GM21423 (cell line): Measurements from ENCODE around the gene PAGE5.

Source experiments
- ATAC-seq: cut with Tn5 transposase; IDR thresholded peaks from one replicate; pipeline ENCODE4 v1.9.1; 2021; ENCODE audit warnings: mild to moderate bottlenecking, moderate library complexity; ENCODE audit not compliant: unreplicated experiment

Gene PAGE5

GRCh38 chrX:55220119-55220794 lies at the start of gene PAGE5:
Gene PAGE5, plus strand, starts transcription at chrX:55220346. Its CDS starts 1,037 bp downstream, at chrX:55221383.
- no peak for ATAC-seq

- no peak for ATAC-seq
Observed at GRCh38 chrX:55187281-55187680, 32.9 kb upstream of the PAGE5 start.

- ATAC-seq, result no peak
Observed at GRCh38 chrX:55196688-55197087, 23.5 kb upstream of the PAGE5 start.

- ATAC-seq, result no peak
Observed at GRCh38 chrX:55201930-55202579, 18.1 kb upstream of the PAGE5 start.

- no peak for ATAC-seq
Observed at GRCh38 chrX:55206162-55206941, 13.8 kb upstream of the PAGE5 start.

- no peak for ATAC-seq
Observed at GRCh38 chrX:55210931-55211677, 9.0 kb upstream of the PAGE5 start.

GRCh38 chrX:55213381-55213780 lies 6.8 kb upstream of the PAGE5 start:
- no peak for ATAC-seq

GRCh38 chrX:55240788-55241340 lies 20.7 kb downstream of the PAGE5 start:
- no peak for ATAC-seq

GRCh38 chrX:55253528-55253927 lies 33.4 kb downstream of the PAGE5 start:
- no peak for ATAC-seq

GRCh38 chrX:55260806-55261205 lies 40.7 kb downstream of the PAGE5 start:
- no peak for ATAC-seq

GRCh38 chrX:55264816-55265215 lies 44.7 kb downstream of the PAGE5 start, which contains the start of gene PAGE3:
Gene PAGE3, minus strand, starts transcription at chrX:55264916. Its CDS starts 1,013 bp downstream, at chrX:55263903.
- no peak for ATAC-seq
